ENCODE measurements around the gene DRGX. TPM values are rescaled to one million over a fixed set of nuclear protein-coding genes. Genes with fewer than 3 reads are reported as not detected.

The DRGX gene
- total and polyA plus RNA-seq, 10 of the 15 experiments (the other 5 are each of a cell fraction or from before 2014, with no cell fraction given) = not detected

- POLR2A ChIA-PET = no interaction called here
- Histone ChIP-seq H3K9me3 (replicated peaks; ENCODE audit: control insufficient read depth, insufficient read depth, low read length) (no peaks in the 10 kb centered on the region), H3K9ac (ENCODE audit: control insufficient read depth, insufficient read depth, low read length) (no peak overlapping the region), H3K36me3 (ENCODE audit: control insufficient read depth in 2 of 2, insufficient read depth in 2 of 2, low read length in 1 of 2) (no peaks in the 10 kb centered on the region), H3K27me3 (replicated peaks in 1 of 2; ENCODE audit: control insufficient read depth in 2 of 2, insufficient read depth in 2 of 2, low read length in 1 of 2) (peaks cover 1 to 10% of the 10 kb centered on the region in 2 experiments), H3K4me1 (ENCODE audit: control insufficient read depth, insufficient read depth, low read length) (no peaks in the 10 kb centered on the region), H2AFZ (ENCODE audit: control insufficient read depth, low read depth, low read length) (no peak overlapping the region), H4K20me1 (ENCODE audit: control insufficient read depth, insufficient read depth) (no peaks in the 10 kb centered on the region), H3K27ac (ENCODE audit: control insufficient read depth, insufficient read depth) (no peak overlapping the region), H3K4me3 (no peak overlapping the region), H3K4me2 (ENCODE audit: control insufficient read depth, insufficient read depth) (no peak overlapping the region), H3K79me2 (ENCODE audit: control insufficient read depth, insufficient read depth, low read length) (no peaks in the 10 kb centered on the region)
- DNase-seq (ENCODE audit: low read depth, low spot score) (no peak), FAIRE-seq (no peak), ATAC-seq (no peak)
- intact Hi-C loops (cut with micrococcal nuclease; ENCODE audit: unreplicated experiment) = no loop called here
- RAD21 ChIA-PET (ENCODE audit: unreplicated experiment) = no interaction called here
- CTCF ChIA-PET = no interaction called here
- BruUV-seq (replicated peaks) = no TSS peak
- SMC1A ChIA-PET (ENCODE audit: uncharacterized antibody, unreplicated experiment) = interaction anchor here (0.6 kb wide), 1 partner anchor 752 kb away, joined by 3 read pairs; no protein-coding TSS in a partner anchor
- WGBS (ENCODE audit: insufficient coverage, insufficient replicate concordance, low lambda C conversion rate, missing lambda C conversion rate) = 29% methylated on average over 22 of the region's 22 CpGs
- TF ChIP-seq FOXK2 (IDR thresholded peaks at IDR 0.05) = no peak
- no peak for TF ChIP-seq CBX3 (IDR thresholded peaks at IDR 0.05; ENCODE audit: borderline replicate concordance, low read depth)
- no peak for TF ChIP-seq ATF2 (IDR thresholded peaks at IDR 0.05; ENCODE audit: low read length)
- TF ChIP-seq NFYA (IDR thresholded peaks at IDR 0.05; ENCODE audit: borderline replicate concordance, low read depth, low read length) = no peak
- TF ChIP-seq FOS (IDR thresholded peaks at IDR 0.05; ENCODE audit: borderline replicate concordance, extremely low read depth, insufficient read length) = no peak
- TF ChIP-seq POLR2AphosphoS2 (IDR thresholded peaks at IDR 0.05; ENCODE audit: low read depth, low read length) = no peak
- TF ChIP-seq CUX1 (IDR thresholded peaks at IDR 0.05; ENCODE audit: insufficient replicate concordance, low read depth, low read length) = no peak
- TF ChIP-seq LARP7 (IDR thresholded peaks at IDR 0.05) = no peak
- in situ Hi-C loops (cut with MboI) = no loop called here
Measured at GRCh38 chr10:49385939-49386922, 9.7 kb downstream of the DRGX start.

Measured in GM12878 (cell line).